NCI-H128 (cell line): ENCODE results near the gene LDLRAD4.

Experiments
- DNase-seq: peaks from one replicate; lab custom pipeline; 2025; ENCODE audit not compliant: unreplicated experiment; lab: John Stamatoyannopoulos, UW

The LDLRAD4 gene

DNA sequence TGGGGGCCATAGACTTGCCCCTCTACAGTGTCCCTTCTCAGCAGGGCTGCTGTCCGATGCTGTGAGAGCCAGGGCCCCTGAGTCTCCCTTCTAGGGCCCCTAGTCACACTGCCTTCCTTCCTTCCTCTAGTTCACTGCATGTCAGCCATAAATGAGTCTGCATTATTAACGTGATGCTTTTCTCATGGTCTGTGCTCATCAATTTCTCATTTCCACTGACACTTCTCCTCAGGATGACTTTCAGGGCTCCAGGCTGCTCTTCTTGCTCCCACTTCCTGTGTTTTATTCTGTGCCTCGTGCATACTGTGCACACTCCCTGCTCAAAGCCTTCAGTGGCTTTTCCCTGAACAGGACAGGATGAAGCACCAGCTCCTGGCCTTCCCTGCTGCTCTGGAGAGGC, 361.3 kb downstream of the LDLRAD4 start:
- DNase-seq, result no peak

DNA sequence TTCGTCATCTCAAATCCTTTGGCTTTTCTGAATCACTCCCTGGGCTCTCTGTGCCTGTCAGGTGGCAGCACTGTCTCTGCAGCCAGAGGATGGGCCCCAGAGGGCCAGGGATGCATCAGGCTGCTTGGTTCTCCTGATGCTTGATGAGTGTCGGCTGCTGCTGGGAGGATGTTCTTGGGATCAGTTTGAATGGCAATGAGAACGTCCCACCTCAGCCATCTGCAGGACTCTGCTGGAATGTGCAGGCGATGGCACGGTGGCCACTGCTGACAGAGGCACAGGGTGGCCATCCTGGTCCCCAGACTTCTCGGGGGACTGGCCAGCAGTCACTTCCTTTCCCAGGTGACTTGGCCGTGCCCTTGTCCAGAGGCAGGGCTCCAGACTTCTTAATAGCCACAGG, 361.8 kb downstream of the LDLRAD4 start:
- no peak for DNase-seq

DNA sequence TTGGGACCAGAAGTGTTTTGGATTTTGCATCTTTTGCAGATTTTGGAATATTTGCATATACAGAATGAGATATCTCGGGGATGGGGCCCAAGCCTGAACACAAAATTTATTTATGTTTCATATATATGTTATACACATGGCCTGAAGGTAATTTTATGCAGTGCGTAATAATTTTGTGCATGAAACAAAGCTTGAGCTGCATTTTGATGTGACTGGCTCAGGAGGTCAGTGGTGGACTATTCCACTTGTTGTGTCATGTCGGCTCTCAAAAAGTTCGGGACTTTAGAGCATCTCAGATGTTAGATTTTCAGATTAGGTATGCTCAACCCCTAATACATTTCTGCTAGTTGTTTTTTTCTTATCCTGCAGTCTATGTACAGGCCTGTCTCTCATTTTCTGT, 362.4 kb downstream of the LDLRAD4 start:
- no peak for DNase-seq

DNA sequence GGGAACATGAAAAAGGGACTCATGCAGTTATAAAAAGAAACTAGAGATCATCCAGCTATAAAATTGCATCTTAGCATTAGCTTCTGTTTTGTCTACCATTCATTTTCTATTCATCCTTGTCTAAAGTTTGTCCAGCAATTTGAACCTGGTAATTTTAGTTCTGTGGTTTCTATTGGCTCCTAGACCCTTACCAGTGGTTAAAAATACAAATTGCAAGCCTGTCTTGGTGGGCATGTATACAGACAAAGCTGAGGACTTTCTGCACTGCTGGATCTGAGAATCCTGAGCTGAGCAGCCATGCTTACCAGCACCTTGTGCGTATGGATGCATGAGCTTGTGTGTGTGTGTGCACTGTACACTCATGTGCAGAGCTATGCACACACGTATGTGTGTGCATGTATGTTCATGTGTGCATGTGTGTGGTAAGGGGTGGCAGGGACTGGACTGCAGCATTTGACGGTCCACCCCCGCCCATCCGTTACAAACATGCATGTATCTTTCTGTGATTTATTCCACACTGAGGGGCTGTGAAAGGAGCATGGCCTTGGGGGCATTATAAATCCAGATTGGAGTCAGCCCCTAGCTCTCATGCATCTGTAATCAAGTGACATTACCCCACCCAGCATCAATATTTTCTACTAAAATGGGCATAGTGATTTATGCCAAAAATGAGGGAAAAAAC, 363.1 kb downstream of the LDLRAD4 start:
- no peak for DNase-seq

DNA sequence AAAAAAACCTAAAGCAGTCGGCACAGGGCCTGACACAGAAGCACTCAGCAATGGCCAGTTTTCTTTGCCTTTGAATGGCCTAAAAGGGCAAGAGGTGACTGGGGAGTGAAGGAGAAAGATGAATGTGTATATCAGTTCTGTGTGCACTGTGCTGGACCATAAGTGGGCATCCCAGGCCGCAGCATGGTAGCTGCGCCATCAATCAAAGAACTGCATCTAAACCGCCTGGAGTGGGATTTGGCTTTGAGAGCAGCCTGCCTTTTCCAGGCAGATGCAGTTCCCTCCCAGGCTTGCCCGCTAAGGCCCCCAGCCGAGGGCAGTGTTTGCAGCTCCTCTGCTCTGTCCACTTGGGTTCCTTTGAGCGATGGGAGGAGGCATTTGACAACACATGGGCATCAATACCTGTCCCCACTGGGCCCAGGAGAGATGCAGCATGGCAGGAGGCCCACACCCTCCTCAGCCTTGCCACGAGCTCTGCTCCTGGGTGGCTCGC, 363.7 kb downstream of the LDLRAD4 start:
- DNase-seq, result no peak

DNA sequence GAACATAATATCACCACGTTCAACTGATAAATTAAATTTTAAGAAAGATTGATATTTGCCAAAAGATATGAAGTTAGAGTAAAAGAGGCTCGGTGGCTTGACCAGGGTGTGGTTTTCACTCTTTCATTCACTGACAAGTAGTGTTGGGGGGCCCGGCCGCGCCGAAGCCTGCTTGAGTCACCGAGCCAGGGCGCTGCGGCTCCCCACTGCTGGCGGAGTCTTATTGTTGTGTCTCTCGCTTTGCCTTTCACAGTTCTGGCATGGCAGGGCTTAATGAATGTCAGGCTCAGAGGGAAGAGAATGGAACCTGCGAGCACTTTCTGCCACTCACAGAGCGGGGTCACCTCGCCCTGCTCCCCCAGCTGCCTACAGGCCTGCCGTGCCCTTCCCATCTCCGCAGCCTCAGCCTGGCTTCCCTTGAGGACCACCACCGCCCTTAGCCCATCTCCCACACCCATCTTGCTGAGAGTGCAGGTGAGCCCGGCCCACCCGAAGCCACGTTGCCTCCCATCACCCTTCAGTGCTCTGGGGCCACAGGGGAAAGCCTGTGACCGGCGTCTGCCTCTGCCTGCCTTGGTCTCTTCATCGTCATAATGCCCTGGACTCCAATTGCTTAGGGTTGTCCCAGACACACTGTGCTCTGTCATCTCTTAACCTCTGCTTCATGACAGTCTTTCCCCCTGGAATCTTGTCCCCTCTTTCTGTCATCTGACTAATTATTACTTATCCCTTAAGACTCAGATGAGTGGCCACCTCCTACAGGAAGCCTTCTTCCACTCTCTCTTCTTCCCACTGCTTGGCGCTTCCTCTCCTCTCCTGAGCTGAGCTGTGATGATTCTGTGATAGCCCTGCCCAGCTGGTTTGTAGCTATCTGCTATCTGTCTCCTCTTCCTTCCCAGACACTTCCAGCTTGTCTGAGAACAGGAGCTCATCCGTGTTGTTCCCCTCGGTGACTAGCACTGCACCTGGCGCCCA, 365.3 kb downstream of the LDLRAD4 start:
- DNase-seq, result no peak

DNA sequence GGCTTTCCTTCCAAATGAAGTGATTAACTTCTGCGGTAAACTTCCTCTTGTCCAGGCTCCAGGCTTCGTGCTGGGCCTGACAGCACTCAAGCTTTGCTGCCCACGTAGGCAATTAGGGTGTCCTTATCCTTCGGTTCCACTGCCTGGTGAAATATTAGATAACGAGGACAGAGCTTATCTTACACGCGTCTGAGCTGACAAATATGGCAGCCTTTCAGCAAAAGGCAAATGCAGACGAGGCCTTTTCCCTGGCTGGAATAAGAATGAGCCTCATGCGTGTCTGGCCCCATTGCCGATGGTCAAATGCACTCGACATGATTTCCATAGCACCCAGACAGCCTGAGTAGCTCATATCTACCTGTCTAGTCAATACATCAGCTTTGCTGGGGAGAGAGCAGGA, 366.3 kb downstream of the LDLRAD4 start:
- DNase-seq, result no peak

DNA sequence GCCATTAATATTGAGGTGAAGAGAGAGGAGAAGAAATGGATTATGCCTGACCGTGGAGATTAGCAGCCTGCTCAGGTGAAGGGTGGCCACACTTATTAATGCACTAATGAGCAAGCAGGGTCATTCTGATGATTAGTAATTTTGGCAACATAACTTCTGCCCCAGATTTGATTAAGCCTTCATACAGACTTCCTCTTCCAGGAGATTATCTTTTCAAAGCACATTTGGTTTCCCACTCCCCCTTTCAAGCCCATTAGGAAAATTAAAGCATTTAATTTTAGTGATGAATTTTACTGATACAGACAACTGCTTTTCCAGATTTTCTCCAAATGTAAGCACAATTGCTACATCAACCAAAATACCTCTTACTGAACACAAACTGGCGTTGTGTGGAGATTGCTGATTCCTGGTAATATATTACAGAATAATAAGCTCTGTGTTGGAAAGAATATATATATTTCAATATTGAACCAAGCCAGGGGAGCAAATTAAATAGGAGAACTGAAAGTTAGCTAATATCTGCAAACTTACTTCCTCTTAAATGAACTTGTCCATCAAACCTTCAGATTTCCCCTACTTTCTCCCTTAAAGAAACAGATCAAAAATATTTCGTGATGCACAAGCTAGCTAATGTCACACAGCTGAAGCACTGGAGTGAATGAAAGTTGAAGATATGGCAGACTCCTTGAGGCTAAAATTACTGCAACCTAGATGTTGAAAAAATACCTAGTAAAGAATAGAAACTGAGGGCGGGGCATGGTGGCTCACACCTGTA, 367.0 kb downstream of the LDLRAD4 start:
- no peak for DNase-seq

DNA sequence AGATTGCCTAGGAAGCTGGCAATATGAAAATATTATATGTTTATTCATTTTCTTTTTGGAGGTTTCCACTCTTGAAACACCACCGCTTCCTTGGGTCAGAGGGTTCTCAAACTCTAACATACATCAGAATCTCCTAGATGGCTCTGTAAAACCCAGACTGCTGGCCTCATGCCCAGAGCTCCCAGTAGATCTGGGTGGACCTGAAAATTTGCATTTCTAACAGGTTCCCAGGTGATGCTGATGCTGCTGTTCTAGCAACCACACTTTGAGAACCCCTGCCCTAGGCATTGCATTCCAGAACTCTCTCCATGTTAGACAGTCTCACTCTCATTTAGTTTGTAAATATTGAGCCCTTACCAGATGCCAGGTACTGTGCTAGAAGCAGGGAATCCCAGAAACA, 368.4 kb downstream of the LDLRAD4 start:
- DNase-seq, result no peak

DNA sequence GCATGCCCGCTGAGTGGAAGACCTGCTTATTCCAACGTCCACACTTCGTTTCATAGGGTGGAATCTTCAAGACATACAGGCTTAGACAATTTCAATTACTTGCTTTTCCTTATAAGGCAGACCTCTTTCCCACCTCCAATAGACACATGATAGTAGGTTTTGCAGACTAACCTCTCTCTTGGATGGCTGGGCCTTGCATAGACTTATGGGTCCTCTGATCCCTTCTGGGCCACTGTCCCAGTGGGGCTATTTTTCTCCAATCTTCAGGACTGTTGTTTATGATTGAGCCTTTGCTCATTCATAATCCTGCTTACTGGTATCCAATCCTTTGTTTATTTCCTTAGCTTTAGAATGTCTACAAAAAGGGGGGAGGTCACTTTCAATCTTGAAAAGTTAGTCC, 368.9 kb downstream of the LDLRAD4 start:
- no peak for DNase-seq

DNA sequence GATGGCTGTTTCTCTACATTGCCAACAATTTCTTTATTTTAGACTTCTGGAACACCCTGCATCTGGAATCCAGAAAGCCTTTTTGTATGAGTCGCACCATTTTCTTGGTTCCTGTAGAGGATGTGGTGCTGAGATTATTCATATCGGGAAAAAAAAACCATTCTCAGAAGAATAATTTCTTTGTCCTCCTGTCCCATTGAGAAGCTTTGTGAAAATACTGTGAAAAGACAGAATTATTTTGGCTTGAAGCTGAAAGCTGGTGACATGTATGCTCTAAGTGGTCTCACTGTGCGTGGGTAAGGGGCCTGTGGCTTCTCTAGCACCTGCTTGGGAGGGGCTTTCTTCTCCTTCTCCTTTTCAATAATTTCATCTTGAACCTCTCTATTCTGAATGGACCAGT, 369.4 kb downstream of the LDLRAD4 start:
- DNase-seq, result no peak

DNA sequence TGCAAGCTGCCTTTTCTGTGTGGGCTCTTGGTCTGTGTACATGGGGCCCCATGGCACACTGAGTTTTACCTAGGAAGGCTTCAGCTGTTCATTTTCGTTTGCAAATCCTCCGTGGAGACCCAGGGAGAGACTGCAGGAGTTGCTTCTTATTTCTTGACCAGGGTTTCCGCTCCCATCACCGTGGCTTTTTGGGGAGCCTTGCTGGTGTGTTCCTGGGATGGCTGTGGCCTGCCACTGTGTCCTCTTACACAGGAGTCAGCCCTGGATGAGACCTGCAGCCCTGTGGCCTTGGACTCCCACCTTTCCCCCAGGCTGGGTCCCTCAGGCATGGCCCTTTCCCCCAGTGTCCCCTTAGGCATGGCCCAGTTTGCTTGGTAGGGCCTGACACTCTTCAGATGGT, 370.8 kb downstream of the LDLRAD4 start:
- no peak for DNase-seq

DNA sequence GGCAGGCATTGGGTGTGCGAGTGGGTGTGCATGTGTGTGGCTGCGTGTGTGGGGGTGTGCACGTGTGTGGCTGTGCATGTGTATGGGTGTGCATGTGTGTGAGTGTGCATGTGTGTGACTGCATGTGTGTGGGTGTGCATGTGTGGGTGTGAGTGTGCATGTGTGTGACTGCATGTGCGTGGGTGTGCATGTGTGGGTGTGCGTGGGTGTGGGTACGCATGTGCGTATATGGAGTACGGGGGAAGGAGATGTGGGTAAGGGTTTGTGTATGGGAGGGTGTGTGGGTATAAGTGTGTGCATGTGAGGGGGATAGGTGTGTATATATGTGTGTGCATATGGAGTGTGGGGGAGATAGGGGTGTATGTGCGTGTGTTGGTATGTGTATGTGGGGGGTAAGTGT, 371.4 kb downstream of the LDLRAD4 start:
- DNase-seq, result no peak

DNA sequence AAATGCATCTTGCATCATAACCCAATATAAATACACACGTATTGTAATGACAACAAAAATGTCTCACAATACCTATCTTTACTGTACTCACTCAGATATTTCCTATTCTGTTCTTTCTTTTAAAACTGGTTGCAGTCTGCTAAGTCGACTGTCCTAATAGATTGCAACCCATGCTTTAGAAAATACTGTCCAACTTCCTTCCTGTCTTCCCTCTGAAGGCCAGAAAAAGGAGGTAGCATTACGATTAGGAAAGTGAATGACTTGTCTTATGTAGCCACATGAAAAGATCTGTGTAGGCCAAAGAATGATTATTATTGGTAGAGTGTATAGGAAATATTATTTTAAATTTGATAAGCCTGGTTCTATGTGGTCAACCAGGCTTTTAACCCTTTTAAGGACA, 373.7 kb downstream of the LDLRAD4 start:
- DNase-seq, result no peak

DNA sequence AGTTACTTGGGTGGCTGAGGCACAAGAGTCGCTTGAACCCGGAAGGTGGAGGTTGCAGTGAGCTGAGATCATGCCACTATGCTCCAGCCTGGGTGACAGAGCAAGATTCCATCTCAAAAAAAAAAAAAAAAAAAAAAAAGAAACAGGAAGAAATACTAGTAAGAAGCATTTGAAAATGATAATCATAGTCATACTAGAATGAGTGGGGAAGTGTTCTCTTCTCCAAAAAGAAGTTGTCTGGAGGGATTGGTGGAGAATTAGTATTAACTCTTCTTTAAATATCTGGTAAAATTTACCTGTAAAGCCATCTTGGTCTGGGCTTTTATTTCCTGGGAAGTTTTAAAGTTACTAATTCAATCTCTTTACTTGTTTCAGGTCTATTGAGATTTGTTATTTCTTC, 376.0 kb downstream of the LDLRAD4 start:
- no peak for DNase-seq

DNA sequence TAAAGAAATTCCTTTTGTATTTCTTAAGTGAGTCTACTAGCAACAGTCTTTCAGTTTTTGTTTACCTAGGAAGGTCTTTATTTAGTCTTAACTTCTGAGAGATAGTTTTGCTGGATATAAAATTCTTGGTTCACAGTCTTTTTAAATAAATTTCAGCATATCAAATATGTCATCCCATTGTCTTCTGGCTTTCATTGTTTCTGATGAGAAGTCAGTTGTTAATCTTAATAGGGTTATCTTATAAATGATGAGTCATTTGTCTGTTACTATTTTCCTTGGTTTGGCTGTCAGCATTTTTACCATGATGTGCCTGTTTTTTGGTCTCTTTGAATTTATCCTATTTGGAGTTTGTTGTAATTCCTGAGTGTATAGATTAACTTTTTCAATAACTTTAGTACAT, 378.5 kb downstream of the LDLRAD4 start:
- no peak for DNase-seq

DNA sequence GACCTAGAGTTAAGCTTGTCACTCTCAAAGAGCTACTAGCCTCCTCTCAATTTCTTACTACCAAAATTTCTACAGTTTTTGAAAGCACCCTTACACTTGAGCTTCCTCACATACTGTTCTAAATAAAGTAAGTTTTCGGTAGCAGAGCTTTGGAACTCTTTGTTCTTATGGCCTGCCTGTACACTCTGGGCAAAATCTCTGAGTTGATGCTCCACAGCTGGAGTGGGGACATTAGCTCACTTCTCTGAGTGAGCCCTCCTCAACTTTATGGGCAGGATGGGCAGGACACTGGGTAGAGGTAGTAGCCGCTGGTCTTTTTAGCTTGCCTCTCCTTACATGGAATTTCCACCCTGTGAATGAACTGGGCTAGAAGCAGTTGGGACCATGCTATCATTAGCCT, 380.0 kb downstream of the LDLRAD4 start:
- no peak for DNase-seq

DNA sequence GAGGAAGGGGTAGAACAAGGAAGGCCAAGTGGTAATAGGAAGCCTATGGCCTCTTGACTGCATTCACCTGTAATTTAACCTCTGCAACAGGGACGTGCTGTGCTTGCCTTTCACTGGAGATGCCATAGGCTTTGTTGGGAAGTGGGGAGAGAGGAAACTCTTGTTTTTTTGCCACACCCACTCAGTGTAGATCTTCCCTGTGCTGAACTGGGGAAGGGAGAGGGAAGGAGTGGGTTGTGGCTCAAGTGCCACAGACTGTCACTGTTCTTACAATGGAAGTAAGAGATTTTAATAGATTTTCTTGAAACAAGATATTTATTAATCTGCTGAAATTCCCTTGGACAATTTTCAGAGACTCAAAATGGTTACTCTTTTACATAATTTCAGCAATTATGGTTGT, 380.5 kb downstream of the LDLRAD4 start:
- no peak for DNase-seq

DNA sequence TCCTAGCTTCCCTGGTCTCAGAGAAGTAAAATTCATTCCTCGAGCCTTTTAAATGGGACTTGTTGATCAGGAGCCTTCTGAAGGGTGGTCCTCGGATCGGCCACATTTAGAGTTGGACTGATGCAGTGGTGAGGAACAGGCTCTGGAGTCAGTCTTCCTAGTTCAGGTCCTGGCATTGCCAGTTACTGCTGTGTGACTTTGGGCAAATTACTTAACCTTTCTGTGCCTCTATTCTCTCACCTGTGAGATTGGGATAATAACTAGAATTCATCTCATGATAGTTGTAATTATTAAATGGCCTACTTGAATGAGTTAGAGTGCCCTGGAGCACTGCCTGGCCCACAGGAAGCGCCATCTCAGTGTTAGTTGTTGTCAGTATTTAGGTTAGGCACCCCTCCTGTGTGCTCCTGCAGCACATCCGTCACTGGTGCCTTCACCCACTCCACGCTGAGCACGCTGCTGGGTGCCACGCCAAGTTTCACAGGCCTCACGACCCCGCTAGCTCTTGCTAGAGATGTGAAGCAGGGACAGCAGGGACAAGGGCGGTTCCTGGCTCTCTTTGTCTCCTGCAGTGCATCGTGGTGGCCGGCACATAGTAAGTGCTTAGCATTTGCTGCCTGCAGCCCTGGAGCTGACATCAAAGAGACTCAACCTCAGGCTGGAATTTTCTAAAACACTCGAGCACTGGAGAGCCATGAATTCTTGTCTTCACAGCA, 384.9 kb downstream of the LDLRAD4 start:
- no peak for DNase-seq

DNA sequence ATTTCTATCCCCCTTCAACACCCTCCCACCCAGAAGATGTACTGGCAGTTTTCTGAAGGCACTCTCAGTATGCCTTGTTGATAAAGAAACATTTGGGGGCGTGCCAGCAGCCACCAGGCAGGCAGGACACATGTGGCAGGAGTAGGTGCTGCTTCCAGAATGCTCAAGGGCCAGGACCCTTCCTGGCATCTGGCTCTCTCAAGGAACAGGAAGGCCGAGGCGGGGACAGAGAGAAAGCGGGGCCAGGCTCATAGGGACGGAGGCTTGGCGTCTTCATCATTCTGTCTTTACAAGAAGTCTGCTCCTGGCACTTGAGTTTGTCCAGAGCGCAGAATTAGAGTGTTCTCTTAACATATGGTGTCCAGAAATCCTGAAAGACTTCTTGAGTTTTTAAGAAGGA, 386.2 kb downstream of the LDLRAD4 start:
- no peak for DNase-seq

DNA sequence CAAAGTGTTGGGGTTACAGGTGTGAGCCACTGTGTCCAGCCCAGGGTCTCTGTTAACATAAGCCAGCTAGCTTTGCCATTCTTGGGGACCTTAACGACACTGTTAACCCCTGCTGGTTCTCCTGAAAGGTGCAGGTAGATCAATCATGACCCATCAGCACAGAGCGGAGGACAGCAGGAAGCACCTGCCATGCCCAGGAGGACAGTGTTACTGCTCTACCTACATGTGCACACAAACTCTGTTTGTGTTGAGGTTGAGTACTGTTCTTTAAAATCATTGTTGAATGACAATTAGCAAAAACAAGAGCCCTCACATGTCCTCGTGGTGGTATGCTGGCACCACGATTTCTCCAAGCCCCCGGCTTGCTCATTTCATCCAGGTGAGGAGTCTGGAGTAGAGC, 386.9 kb downstream of the LDLRAD4 start:
- no peak for DNase-seq
